Right renal pelvis (tissue), 4 donors: ENCODE measurements around the gene RUNDC3A. TPM values are rescaled to one million over a fixed set of nuclear protein-coding genes. Genes with fewer than 3 reads are reported as not detected.

Experiments
- DNase-seq, 4 donors: peaks; one replicate each; pipeline ENCODE4 v3.0.0-alpha.2; 2013; ENCODE audit warnings: low read depth in 4 of 4, low spot score in 3 of 4, missing footprints in 1 of 4
- polyA plus RNA-seq, 4 donors: library from polyadenylated mRNA; unstranded; fragments of 120-200 nt; gene quantifications; one replicate each; pipeline ENCODE4 v1.2.1, GENCODE V29; 2013; ENCODE audit not compliant: insufficient read length in 4 of 4

The RUNDC3A gene
- polyA plus RNA-seq, 4 donors = 1.9 to 3.1 (median 2.3) TPM

DNA sequence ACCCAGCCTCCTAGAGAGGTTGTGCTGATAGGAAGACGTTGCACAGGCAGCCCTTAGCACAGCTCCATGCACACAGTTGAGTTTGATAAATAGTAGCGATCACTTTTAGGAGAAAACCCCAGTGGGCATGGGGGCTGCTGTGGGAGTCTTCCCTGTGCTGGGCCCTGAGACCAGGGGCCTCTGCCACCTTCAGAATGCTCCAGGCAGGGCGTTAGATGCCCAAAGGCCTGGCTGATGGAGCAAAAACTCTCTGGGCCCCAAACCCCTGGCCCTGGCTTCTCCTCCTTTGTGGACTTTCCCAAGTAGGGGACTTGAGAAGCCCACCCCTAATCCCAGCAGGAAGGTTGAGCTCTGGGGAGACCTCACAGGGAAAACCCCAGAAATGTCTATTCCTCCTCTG, 26.1 kb upstream of the RUNDC3A start:
- DNase-seq = no peak

DNA sequence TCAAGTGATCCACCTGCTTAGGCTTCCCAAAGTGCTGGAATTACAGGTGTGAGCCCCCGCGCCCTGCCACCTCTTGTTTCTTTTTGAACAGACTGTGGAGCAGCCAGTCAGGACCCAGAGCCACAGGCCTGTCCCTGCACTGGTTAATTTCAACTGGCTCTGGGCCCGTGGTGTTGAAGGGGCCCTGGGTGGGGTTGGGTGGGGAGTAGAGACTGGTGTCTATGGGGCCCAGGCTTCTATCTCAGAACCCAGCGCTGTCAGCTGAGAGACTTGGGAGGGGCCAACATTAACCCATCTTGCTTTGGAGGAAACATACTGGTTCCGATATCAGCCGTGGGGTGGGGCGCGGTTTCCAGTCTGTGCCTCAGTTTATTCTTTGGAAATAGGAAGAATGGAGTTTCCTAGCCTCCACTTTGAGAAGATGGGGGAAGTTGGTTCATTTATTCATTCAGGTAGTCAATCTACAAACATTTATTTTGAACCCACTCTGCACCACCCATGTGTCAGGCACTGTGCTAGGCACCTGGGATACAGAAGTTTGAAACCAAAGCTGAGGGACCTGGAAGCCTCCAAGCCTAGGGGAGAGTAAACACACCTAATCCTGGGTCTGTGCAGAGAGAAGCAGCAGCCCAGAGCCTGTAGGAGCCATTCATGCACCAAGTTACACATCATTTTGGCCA, 24.9 kb upstream of the RUNDC3A start:
- no peak for DNase-seq

DNA sequence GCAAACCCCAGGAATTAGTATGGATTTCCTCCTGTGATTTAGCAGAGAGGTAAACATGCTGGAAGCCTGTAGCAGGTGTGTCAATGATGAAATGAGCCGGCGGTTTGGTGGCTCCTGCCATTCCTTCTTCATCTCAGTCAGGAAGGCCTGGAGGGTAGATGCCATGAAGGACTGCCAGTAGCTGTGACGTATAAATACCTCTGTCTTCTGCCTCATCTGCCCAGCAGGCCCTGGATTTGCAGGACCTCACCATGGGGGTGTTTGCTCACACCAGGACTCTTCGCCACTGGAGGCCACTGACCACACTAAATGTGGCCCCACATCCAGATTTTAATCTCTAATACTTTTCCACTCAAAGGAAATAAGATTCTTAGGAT, 24.4 kb upstream of the RUNDC3A start:
- DNase-seq = no peak

DNA sequence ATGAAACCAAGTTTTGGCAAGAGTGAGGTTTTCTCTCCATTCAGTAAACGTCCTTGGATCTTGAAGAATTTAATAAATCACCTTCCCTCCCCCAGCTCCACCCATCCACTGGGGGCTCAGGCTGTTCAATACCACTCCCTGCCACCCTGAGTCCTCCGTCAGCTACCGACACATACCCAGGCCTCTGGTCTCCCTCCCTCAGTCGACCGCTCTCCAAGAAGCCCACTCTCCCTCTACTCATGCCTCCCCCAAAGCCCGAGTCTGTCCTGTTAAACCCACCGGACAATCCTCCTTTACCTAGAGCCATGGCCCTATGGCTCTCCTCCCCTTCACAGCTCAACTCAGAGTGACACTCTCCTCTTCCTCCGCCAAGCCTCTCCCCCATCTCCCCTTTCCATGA, 20.8 kb upstream of the RUNDC3A start:
- DNase-seq = no peak

DNA sequence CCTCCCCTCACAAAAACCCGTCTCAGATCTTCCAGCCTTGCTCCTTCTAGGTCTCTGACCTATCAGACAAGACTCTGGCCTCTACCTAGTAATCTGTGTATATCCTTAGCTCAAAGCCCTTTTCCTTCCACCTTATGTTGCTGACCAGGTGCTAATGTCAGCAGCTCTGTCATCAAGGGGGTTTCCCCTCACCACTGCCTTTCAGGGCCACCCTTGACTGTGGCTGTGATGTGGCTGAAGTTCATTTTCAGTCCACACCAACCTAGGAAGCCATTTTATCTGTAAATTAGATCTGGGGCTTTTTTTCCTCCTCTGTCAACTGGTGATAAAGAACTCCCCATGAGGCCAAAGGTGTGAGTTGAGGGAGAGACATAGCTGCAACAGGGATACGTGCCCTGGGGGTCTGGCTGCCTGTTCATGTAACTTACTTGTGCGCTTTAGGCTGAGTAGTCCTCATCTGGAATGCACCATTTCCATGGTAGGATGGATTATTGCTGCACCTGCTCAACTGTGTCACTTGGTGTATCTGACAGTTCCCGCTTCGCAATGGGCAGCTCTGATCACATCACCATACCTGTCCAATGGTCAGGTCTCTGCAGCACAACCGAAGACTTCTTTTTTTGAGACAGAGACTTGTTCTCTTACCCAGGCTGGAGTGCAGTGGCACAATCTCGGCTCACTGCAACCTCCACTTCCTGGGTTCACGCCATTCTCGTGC, 14.7 kb upstream of the RUNDC3A start:
- DNase-seq = no peak

DNA sequence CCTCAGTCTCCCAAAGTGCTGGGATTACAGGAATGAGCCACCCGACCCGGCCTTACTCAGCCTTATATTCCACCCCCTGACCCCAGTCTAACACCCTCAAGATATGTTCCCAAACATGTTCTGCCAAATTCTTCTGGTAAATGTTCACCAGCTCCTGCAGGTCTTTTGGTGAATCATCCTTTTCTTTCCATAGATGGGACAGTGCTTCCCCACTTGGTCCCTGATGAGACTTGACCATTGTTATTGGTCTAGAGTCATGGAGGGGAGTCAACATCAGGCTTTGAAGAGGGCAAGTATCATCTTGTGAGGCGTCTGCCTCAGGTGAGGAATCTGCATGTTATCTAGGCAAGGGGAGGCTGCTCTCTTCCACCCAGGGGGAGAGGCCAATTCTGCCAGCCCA, 10.4 kb upstream of the RUNDC3A start:
- DNase-seq = no peak

DNA sequence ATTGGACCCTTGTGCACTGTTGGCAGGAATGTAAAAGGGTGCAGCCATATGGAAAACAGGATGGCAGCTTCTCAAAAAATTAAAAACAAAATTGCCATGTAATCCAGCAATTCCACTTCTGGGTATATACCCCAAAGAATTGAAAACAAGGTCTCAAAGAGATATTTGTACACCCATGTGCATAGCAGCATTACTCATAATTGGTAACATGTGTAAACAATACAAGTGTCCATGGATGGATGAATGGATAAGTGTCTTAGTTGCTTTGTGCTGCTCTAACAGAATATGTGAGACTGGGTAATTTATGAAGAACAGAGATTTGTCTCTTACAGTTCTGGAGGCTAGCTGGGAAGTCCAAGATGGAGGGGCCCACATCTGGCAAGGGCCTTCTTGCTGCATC, 3.8 kb upstream of the RUNDC3A start:
- no peak for DNase-seq

DNA sequence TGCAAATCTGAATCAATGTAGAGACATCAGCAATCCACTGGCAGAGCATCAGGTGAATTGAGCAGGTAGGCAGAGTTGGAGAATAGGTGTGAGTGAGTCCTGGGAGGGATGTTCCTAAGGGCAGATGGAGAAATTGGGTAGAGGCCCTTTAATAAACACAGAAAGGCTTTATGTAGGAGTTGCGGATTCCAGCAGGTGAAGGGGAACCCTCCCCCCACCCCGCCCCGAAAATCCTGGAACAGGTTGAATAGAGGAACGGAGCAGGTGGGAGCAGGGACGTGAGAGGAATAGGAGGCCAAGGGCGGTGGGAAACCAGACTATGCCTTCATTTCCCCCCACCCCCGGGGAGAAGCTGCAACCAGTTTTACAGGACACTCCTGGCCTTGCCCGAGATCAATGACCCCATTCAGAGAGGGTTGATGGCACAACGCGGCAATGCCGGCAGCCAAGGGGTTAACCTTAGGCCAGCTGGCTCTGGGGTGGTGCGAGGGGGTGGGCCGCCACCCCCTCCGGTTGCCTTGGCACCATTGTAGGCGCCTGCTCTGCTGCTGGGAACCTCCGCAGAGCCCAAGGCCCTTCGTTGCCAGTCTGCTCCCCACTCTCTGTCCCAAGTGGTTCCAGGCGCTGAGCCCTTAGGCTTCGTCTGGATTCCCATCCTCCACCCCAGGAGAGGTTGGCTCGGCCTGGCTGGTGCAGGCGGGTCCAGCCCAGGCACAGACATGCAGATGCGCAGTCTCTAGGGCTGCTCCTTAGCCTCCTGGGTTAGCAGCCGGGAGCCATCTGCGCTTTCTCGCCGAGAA, 814 bp upstream of the RUNDC3A start:
- DNase-seq = no peak

DNA sequence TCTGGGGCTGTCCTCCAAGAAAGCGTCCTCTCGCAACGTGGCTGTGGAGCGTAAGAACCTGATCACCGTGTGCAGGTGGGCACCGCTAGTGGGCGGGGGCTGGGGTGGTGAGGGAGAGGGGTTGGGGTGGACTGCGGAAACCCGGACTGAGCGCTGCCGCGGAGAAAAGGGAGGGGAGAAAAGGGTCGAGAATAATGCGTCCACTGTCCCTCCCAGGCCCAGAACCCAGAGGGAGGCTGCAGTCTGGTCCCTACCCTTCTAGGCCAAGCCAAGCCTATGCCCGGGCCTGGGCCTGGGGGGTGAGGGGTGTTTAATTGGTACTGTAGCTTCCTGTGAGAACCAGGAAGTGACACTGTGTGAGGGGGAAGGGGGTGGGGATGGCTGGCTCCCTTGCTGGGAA, 464 bp downstream of the RUNDC3A start:
- DNase-seq = no peak

DNA sequence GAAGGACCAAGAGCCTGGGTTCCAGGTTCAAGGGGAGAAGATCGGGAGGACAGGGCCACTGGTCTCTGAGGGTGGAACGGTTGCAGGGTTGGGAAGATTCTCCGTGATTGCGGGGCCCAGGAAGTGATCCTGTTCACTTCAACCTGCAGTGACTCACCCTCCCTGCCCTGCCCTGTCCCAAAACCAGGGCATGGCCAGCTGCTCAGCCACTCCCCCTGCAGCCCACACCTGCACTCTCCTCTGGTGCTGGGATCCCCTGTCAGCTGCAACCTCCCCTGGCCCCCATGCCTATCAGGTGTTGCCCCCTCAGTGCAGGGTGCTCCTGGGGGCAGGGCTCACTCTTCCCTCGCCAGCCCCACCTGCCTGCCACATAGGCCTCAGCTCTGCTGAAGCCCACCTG, 1.1 kb downstream of the RUNDC3A start:
- DNase-seq = no peak

DNA sequence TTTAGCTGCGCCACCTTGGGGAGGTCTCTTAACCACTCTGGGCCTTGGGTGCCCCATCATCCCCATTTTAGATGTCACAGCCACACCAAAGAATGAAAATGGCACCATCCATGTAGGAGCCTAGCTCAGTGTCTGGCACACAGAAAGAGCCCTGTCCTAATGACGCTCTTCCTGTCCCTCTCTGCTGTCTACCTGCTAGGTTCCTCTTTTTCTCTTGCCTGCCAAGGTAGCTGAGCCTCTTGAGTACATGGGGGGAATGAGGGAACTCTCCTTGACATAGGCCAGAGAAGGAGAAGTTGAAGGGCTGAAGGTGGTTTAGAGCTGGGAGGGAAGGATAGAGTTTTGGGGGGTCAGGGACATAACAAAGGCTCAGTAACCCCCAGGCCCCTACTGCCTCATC, 1.8 kb downstream of the RUNDC3A start:
- no peak for DNase-seq

DNA sequence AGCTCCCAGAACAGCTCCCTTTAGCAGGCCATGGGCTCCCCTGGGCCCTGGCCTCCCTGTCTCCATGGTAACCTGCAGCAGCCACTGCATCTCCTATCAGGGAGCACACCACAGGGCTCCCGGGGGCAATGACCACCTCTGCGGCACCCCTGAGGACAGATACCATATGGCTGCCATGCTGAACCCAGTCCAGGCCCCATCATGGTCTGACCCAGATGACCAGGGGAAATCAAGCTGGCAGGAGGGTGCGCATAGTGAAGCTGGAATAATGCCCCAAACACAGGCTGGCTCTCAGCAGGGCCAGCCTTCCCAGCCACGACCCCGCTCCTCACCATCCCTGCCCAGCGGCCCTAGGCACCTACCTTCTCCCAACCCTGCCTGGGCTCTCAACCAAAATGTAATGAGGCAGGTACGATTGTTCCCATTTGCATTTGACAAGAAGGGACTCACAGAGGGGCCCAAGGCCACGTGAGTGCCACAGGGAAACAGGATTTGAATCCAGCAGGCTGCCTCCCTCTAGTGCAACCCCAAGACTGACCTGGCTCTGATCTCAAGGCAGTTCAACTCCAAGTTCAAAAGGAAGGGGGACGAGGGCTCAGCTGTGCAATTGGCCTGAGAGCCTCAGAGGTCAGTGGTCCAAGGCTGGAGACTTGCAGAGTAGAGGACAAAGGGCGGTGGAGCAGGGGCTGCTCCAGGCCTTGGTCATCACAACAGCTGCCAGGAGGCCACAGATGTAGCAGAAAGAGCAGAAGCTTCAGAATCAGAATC, 2.4 kb downstream of the RUNDC3A start:
- DNase-seq = no peak

DNA sequence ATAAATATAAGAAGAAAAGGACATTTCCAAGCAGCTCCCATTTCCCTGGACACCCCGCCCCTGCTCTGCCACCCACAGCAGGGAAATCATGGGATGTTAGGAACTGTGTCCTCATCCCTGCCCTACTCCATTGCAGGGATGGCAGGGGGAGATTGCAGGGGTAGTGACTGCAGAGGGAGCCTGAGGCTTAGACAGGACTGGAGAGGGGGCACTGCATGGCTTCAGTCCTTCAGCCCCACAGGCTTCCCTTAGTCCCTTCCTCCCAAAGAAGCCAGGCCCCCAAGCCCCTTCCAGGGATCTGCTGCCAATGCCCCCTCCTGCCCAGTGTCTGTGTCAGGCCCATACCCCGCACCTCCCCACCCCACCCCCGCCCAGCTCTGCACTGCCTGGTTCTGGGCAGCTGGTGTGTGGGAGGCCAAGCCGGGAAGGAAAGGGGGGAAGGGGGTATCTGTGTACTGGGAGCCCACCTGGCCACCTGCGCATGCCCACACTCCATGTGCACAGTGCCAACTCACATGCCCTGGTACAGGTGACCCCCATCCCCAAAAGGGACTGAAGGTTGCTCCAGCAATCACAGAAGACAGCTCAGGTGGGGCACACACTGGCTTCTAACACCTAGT, 3.3 kb downstream of the RUNDC3A start:
- no peak for DNase-seq

DNA sequence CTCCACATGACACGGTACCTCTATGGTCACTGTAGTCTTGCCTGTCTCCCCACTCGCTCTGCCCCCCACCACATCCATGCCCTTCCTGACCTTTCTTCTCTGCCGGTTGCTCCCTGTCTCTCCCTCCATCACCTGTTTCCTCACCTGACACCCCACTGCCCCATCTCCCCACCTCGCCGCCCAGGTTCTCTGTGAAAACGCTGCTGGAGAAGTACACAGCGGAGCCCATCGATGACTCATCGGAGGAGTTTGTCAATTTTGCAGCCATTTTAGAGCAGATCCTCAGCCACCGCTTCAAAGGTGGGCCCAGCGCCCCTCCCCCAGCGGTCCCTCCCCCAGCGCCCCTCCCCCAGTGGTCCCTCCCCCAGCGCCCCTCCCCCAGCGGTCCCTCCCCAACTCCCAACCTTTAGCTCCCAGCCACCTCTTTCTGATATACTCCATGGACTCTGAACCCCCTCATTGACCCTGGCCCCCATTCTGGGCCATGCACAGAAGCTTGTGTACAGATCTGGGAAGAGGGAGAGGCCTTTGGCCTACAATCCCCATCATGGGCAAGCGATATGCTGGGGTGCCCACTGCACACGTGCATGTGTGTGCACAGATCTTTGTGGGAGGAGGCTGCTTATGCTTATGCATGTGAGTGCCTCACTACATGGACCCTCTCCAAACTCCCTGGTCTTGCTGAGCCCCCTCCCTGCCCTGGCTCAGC, 4.1 kb downstream of the RUNDC3A start:
- no peak for DNase-seq

DNA sequence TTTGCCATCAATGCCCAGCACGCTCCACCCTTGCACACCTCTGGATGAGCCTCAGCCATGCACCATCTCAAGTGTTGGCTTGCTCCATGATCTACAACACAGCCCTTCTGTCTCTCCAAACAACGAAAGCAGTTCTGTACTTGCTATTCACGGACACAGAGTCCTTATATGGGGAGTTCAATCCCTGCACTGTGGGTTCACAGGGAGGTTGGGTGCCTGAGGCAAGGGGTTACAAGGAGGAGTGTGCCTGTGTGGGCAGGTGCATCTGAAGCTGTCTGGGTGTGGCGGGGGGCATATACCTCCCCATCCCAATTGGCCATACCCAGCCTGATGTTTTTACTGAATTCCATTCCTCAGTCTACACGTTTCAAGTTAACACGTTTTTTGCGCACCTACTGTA, 5.6 kb downstream of the RUNDC3A start:
- no peak for DNase-seq

DNA sequence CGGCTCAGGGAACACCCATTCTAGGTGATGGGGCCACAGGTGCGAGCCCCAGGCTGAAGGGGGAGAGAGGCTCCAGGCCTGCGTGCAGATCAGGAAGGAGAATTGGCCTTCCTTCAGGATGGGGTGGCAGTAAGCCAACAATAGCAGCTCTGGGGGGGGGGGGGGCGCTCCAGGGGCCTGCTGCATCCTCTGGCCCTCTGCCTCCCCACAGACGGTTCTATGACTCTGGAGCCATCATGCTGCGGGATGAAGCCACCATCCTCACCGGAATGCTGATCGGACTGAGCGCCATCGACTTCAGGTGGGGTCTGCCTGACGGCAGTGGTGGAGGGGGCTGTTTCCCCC, 6.1 kb downstream of the RUNDC3A start:
- DNase-seq = no peak

DNA sequence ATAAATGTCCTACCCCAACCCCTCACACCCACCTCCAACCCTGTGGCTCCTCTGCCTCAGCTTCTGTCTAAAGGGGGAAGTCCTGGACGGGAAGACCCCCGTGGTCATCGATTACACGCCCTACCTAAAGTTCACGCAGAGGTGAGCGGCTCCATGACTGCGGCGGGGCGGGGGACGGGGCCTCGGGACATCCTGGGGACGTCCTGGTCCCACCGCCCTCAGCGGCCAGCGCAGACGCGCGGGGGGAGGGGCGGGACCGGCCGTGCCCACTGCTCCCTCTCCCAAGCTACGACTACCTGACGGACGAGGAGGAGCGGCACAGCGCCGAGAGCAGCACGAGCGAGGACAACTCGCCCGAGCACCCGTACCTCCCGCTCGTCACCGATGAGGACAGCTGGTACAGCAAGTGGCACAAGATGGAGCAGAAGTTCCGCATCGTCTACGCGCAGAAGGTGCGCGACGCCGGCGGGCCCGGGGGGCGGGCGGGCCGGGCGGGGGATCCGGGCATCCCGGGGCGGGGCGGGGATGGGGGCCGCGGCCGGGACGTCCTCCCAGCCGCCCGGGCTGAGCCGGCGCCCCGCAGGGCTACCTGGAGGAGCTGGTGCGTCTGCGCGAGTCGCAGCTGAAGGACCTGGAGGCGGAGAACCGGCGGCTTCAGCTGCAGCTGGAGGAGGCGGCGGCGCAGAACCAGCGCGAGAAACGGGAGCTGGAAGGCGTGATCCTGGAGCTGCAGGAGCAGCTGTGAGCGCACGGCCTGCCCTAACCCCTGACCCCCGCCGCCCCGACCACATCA, 6.7 kb downstream of the RUNDC3A start:
- DNase-seq = no peak

DNA sequence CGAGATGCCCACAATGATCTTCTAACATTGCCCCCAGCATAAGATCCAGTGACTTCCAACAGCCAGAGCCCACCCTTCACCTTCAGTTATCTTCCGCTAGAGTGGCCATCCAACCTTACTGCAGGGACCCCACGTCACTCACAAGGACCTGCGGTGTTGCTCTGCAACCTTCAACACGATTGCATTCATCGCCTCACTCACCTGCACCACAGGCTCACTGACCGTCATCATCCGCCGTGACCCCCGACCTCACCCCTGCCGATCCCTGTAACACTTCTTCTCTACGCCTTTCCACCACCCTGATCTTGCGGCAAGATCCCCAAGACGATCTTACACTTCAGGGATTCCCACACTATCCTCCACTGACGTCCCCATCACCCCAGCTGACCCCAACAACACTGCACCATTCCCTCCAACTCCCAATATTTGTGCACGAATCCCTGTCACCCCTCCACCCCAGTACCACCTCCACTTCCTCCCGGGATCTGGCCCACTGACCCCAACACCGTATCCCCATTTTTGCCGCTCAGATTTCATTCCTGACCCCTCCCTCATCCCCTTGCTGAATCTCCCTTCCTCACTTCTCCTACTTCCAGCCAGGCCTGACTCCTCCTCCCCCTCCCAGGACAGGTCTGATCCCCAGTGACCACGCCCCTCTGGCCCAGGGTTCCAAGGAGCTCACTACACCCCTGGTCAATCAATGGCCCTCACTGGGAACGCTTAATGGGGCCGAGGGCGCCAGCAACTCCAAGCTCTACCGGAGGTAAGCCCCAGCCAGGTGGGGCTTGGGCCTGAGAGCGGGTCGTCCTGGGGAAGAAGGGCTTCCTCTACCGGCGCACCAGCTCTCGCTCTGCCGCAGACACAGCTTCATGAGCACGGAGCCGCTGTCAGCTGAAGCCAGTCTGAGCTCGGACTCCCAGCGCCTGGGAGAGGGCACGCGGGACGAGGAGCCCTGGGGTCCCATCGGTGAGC, 7.6 kb downstream of the RUNDC3A start:
- no peak for DNase-seq
